Cardiac septum (tissue), 1 donor: ENCODE data around the gene SMNDC1. TPM values are rescaled to one million over a fixed set of nuclear protein-coding genes. Genes with fewer than 3 reads are reported as not detected.
"Not testable (repeated sequence)": the region's sequence is repeated elsewhere in the genome, so short reads cannot be mapped to it uniquely, and the experiment has no call there.

Experiments
- DNase-seq: peaks from one replicate; pipeline ENCODE4 v3.0.0-alpha.2; 2020; ENCODE audit warnings: low spot score
- intact Hi-C: fragments of 100-400 bp; cut with DNase I; formaldehyde crosslinking; loops from one replicate; pipeline ENCODE4 v1.14.0; 2022
- total RNA-seq: library from RNA; stranded (reverse); fragmentation: NEBNext Ultra II Directional; extraction: Animal tissue kit (Norgen Biotek cat#: 25700); gene quantifications from one replicate; pipeline ENCODE4 v1.2.1, GENCODE V29; 2021
- donor health status: DM: no; HTN: no; CAD: no.

SMNDC1 gene
- total RNA-seq, 1 donor from 2014 or later, result 25.8 TPM

DNA sequence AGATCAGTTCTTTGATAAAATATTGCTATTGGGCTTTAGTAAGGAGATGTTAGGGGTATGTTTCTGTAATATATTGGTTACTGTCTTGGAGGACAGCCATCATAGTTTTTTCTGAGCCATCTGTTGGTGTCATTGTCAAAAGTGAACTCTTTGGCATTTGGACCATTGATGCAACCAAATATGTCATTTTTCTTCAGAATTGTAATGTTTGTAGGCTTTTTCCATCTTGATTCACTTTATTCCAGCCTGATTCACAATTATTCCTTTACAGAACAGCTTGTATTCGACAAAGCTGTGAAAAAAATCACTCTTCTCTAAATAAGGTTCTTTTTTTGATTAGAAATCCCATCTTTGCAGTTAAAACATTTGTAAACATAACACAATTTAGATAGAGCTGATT is 37.4 kb downstream of the SMNDC1 start:
- DNase-seq, result no peak
- intact Hi-C loops, result no loop called here

DNA sequence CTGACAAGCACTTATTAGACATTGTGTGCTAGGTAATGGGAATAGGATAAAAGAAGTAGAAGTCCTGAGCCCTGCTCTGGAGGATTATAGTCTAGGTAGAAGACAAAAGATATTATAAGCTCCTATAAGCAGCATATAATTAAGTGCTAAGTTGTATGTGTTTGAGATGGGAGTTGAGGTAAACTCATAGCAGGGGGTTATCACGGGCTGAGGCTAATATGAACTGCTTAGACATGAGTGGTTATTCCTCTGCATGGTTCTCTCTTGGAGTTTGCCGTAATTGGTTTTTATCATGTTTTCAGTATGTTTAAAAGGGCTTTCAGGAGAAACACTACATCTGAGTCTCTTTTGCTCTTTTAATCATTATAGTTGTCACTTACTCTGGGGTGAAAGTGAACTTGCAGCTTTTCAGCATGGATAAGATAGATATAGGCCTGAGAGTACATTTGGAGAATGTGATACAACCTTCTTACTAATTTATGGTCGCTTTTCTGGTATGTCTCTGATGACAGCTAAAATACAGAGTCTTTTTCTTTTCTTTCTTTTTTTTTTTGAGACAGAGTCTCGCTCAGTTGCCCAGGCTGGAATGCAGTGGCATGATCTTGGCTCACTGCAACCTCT is 39.0 kb downstream of the SMNDC1 start:
- DNase-seq, result no peak
- intact Hi-C loops, result no loop called here

DNA sequence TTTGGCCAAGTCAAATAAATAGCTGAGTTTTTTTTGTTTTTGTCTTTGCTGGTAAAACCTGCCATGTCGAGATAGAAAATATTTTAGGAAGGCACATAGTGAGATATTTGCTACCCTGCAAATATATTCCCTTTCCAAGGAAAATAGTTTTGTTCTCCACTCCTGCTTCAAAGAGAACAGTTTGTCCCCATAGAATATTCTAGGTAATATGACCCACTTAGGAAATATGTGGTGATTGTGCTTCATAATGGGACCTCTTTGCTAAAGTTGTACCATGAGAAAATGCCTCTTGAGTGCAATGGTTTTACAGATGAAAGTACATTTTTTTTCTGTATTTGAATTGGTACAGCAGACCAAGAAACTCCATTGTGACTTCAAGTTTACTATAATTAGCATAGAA is 41.6 kb downstream of the SMNDC1 start:
- intact Hi-C loops, result no loop called here
- DNase-seq, result no peak

DNA sequence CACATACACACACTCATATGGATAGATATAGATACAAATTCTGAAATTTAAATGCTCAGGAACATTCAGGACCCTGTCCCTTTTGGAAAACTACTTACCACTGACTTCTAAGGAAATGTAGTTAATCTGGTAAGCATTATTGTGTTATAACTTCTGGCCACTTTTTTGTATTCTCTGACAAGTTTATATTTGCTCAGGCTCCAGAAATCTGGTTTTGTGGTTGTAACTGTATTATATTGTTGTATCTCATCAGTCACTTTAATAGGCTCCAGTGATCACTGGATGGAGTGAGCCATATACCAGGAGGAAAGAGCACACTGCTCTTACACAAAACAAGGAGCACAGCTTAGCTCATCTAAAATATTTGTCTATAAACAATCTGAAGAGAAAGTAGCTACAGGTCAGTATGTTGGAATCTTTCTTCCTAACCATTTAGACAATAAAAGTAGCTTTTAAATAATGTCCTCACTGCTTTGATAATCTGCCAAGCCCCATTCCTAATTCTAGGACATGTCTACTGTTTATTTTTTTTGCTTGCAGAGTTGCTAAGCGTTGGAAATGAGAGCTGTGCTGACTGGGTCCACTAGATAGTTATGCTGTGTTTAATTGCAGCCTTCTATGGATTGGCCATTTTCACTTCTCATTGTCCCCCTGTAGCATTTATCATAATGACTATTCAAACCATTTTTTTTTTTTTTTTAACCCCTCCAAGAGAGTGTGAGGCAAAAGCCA is 43.8 kb downstream of the SMNDC1 start:
- intact Hi-C loops, result no loop called here

DNA sequence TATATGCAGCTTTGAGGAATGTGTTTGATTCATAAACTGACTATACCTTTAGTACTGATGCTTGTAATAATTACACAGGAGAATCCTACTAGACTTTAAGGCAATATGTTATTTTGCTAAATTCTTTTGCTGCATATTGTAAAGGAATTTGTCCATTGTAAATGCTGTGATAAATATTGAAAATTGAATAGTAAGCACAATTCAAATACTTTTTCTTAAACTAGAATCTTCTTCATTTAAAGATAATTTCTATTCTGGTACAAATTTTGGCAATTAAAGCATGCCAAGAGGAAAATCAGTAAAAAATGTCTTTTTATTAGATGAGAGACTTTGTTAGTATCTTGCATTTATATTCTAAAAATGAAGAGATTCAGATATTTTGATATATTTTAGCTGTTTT is 45.4 kb downstream of the SMNDC1 start:
- intact Hi-C loops, result no loop called here
- DNase-seq, result no peak

More for the DNA sequence above, 43.8 kb downstream of the SMNDC1 start:
- no peak for DNase-seq

DNA sequence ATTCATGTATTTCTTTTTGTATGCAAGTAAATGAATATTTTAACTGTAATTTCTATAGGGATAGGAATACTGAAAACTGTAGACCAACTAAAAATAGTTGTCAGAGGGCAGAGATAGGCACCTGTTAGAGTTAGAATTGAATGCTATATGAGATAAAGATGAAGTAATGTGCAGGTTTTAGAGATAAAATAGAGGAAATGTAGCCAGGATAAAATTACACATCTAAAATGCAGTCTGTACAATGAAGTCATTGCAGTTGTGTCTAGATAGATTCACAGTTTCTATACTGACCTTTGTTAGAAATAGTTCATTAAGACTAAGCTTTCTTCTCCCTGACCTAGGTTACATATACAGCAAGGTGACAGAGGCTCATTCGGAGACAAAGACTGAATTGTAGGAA is 46.2 kb downstream of the SMNDC1 start:
- no peak for DNase-seq
- intact Hi-C loops, result no loop called here

DNA sequence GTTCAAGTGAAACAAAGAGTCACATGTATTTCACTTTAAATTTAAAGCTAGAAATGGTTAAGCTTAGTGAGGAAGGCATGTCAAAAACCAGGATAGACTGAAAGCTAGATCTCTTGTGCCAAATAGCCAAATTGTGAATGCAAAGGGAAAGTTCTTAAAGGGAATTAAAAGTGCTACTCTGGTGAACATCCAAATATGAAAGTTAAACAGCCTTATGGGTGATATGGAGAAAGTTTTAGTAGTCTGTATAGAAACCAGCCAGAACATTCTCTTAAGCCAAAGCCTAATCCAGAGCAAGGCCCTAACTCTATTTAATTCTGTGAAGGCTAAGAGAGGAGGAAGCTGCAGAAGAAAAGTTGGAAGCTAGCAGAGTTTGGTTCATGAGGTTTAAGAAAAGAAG is 50.3 kb downstream of the SMNDC1 start:
- DNase-seq, result no peak
- intact Hi-C loops, result no loop called here

DNA sequence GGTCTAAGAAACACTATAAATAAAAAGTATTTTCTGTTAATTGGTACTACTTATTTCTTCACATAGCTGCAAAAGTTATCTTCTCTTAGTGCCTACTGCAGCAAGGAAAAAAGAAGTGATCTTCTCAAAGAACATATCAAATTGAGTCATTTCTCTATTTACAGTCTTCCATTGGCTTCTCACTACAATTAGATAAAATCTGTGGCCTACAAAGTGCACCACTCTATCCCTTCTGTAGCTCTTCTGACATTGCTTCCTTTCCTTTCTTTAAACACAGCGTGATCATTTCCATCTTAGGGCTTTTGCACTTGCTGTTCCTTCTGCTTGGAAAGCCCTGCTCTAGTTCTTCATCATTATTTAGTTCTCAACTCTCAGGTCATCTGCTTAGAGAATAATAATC is 52.6 kb downstream of the SMNDC1 start:
- intact Hi-C loops, result no loop called here
- DNase-seq, result no peak

DNA sequence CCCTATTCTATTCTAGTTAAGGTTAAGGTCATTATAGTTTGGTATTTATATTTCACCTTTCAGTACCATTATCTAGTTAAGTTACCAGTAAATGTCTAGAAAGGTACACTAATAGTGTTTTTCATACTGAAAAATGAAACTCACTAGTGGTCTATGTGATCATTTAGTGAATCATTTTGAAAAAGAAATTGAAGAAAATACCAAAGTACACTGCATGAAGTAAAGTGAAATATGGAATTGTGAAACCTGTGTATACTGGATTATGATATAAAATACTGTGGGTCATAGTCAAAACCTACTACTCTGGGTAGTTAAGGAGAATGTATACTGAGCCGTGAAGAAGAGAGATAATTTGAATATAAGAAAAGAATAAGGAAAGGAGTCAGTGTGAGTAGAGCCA is 53.3 kb downstream of the SMNDC1 start:
- intact Hi-C loops, DNase-seq: not testable (repeated sequence)

DNA sequence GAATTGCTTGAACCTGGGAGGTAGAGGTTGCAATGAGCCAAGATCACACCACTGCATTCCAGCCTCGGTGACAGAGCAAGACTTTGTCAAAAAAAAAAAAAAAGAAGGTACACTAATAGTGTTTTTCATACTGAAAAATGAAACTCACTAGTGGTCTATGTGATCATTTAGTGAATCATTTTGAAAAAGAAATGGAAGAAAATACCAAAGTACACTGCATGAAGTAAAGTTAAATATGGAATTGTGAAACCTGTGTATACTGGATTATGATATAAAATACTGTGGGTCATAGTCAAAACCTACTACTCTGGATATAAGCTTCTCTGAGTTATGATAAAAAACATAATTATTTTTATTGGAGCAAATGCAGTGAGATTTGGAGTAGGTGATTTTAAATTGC is 55.2 kb downstream of the SMNDC1 start:
- DNase-seq, intact Hi-C loops: not testable (repeated sequence)

DNA sequence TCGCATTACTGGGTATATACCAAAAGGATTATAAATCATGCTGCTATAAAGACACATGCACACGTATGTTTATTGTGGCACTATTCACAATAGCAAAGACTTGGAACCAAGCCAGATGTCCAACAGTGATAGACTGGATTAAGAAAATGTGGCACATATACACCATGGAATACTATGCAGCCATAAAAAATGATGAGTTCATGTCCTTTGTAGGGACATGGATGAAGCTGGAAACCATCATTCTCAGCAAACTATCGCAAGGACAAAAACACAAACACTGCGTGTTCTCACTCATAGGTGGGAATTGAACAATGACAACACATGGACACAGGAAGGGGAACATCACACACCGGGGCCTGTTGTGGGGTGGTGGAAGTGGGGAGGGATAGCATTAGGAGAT is 56.9 kb downstream of the SMNDC1 start:
- DNase-seq, intact Hi-C loops: not testable (repeated sequence)

DNA sequence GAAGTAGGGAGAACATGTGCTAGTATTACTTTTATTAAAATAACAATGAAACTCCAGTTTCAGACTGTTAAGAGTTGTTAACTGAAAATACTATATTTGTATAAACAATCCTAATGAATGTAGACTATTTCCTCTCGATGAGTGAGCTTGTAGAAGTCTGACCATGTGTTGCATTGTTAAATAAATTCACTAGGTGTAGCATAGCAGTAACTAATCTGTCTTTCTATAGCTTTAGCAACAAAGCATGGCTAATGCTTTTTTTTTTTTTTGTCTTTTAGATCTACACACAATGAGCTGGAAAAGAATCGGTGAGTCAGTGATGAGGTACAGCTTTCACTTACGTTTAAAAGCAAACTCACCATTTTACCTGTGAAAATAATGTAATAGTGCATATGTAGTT is 60.2 kb downstream of the SMNDC1 start:
- DNase-seq, result no peak
- intact Hi-C loops, result no loop called here

DNA sequence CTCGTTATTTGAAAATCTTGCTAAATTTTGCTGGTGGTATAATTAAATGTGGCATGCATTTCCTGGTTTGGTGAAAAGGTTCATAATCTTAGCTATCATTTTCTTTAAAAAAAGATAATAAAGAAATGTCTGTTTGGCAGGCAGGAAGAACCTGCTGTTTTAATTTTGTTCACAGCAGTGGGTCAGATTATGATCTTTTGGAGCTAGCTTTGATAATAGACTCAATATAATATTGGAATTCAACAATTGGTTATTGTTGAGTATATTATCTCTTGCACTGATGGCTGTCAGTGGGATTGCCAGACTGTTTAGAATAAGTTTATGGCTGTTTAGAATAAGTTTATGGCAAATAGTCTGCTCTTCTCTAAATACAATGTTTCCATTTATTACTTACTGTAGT is 62.2 kb downstream of the SMNDC1 start:
- no peak for DNase-seq

DNA sequence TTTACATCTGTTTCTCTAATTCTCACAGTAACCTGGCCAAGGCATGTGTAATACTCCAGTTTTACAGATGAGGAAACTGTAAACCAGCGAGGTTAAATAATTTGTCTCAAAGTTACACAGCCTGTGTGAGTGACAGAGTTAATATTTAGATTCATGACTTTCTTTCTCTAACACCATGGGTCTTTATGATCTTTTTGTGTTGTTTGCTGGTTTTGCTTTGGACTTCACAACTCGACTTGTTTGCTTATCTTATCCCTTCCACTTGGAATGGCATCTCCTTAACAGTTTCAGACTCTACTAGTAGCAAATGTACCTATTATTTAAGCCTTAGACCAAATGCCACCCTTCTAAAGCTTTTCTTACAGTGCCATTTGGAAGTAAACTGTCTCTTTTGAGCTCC is 62.9 kb downstream of the SMNDC1 start:
- intact Hi-C loops, result no loop called here
- DNase-seq, result no peak

More for the DNA sequence above, 62.2 kb downstream of the SMNDC1 start:
- intact Hi-C loops, result no loop called here

DNA sequence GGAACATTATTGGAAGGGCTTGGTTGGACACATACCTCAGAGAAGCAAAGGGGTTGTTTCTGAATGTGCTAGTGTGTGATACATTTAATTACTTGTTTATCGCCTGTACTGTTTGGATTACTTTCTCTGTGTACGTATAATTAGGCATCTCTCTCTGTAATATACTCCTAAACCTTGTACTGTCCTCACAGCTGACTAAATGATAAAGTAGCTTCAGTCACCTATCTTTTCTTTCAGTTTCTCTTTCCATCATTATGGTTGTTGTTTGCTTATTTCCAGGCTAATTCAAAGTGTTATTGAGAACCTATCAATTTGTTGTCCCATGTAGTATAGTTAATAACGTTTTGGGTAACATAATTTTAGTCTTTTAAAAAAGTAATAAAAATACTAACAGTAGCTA is 63.3 kb downstream of the SMNDC1 start:
- intact Hi-C loops, result no loop called here
- no peak for DNase-seq

Other genes starting within 250 kb of the SMNDC1 start
- gene MXI1, start 97.3 kb downstream of the SMNDC1 start, total RNA-seq, result 59.2 TPM
- 29.4 TPM for gene DUSP5, start 193.0 kb upstream of the SMNDC1 start, total RNA-seq